ENCODE results near the gene TTLL13. TPM values are rescaled to one million over a fixed set of nuclear protein-coding genes. Genes with fewer than 3 reads are reported as not detected.
"Not testable (repeated sequence)": the region's sequence is repeated elsewhere in the genome, so short reads cannot be mapped to it uniquely, and the experiment has no call there.

Gene TTLL13
- total RNA-seq, 1 experiment from 2014 or later = not detected

DNA sequence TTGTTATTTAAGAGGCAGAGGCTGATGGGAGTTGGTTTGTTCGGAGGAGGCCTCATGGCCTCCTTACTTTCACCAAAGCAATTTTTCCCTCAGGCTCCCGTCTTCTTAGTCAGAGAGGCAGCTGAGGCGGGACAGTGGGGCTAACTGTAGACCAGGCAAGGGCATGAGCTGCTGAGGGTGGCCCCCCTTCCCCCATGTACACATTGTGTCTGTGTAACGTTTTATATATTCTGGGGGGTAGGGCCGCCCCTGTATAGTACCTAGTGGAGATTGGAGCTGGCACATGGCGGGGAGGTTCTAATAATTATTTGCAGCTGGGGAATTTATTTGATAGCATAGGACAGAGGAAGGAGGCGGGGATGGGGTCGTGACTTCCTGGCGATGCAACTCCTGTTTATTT is 51.2 kb downstream of the TTLL13 start:
- no peak for DNase-seq (ENCODE audit: low spot score)
- H3K27me3 ChIP-seq (replicated peaks; ENCODE audit: insufficient read depth, low read depth, low read length, poor library complexity) = no peaks in the 10 kb centered on the region
- BruUV-seq (replicated peaks) = no TSS peak
- CTCF ChIA-PET = interaction anchor here (1.3 kb wide), 1 partner anchor 10 kb away, joined by 5 read pairs; no protein-coding TSS in a partner anchor
- intact Hi-C loops (cut with micrococcal nuclease; ENCODE audit: unreplicated experiment) = no loop called here
- no peak for TF ChIP-seq EZH2 (IDR thresholded peaks at IDR 0.05; ENCODE audit: borderline replicate concordance, low read depth, low read length, poor library complexity, severe bottlenecking)
- TF ChIP-seq, protein P1, sequence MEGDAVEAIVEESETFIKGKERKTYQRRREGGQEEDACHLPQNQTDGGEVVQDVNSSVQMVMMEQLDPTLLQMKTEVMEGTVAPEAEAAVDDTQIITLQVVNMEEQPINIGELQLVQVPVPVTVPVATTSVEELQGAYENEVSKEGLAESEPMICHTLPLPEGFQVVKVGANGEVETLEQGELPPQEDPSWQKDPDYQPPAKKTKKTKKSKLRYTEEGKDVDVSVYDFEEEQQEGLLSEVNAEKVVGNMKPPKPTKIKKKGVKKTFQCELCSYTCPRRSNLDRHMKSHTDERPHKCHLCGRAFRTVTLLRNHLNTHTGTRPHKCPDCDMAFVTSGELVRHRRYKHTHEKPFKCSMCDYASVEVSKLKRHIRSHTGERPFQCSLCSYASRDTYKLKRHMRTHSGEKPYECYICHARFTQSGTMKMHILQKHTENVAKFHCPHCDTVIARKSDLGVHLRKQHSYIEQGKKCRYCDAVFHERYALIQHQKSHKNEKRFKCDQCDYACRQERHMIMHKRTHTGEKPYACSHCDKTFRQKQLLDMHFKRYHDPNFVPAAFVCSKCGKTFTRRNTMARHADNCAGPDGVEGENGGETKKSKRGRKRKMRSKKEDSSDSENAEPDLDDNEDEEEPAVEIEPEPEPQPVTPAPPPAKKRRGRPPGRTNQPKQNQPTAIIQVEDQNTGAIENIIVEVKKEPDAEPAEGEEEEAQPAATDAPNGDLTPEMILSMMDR (conservative IDR thresholded peaks at IDR 0.05; ENCODE audit: low read depth, low read length) = no peak
- no peaks in the 10 kb centered on the region for H3K9me3 ChIP-seq (ENCODE audit: low read depth, low read length, poor library complexity, severe bottlenecking)
- no peak overlapping the region for H3K27ac ChIP-seq (ENCODE audit: low read depth, low read length, poor library complexity, severe bottlenecking)
- H3K4me1 ChIP-seq (ENCODE audit: insufficient read depth, low read length, poor library complexity, severe bottlenecking) = peaks cover 3% of the 10 kb centered on the region
- H3K36me3 ChIP-seq (ENCODE audit: insufficient read depth, low read length, poor library complexity, severe bottlenecking) = no peaks in the 10 kb centered on the region
- POLR2A ChIA-PET (ENCODE audit: low non-redundant PET) = no interaction called here
- H3K4me3 ChIP-seq (ENCODE audit: low read depth, low read length, poor library complexity, severe bottlenecking) = no peak overlapping the region

DNA sequence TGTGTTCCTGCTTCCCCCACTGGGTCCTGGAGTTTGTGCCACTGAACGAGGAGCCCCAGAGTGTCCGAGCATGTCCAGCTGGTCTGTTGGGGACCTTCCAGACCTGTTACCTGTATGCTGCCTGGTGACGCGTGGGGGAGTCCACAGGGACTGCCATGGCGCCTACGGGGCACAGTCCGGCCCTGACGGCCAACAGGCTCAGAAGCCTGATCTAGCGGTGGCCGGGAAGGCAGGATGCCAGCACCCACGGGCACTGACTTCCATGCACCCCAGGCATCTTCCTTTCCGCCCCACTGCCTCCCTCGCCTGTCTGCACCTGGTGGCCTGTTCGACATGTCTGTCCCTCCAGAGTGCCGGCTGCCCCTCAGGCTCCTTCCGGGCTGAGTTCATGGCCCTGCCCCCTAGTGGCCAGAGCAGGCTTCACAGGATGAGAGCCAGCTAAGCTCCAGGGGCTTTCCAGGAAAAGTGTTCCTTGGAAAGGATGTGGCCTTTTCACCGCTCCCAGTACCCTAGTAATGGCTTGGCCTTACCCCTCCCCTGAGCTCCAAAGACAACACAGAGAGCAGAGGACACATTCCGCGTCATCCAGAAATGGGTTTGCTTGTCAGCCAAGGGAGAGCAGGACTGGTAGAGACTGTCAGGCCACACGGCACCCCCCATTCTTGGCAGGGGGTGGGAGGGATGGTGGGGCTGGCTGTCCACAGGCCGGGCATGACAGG is 51.8 kb downstream of the TTLL13 start:
- ChIA-PET POLR2A (ENCODE audit: low non-redundant PET) (no interaction called here), CTCF (interaction anchor here (1.3 kb wide), 2 partner anchors 10 to 158 kb away, joined by 3 to 5 read pairs; no protein-coding TSS in a partner anchor)
- Histone ChIP-seq H3K9me3 (ENCODE audit: low read depth, low read length, poor library complexity, severe bottlenecking) (no peaks in the 10 kb centered on the region), H3K27me3 (replicated peaks; ENCODE audit: insufficient read depth, low read depth, low read length, poor library complexity) (no peaks in the 10 kb centered on the region), H3K4me1 (ENCODE audit: insufficient read depth, low read length, poor library complexity, severe bottlenecking) (peaks cover 2% of the 10 kb centered on the region), H3K4me3 (ENCODE audit: low read depth, low read length, poor library complexity, severe bottlenecking) (no peak overlapping the region), H3K27ac (ENCODE audit: low read depth, low read length, poor library complexity, severe bottlenecking) (no peak overlapping the region), H3K36me3 (ENCODE audit: insufficient read depth, low read length, poor library complexity, severe bottlenecking) (no peaks in the 10 kb centered on the region)
- intact Hi-C loops (cut with micrococcal nuclease; ENCODE audit: unreplicated experiment) = no loop called here
- BruUV-seq (replicated peaks) = no TSS peak
- TF ChIP-seq EZH2 (IDR thresholded peaks at IDR 0.05; ENCODE audit: borderline replicate concordance, low read depth, low read length, poor library complexity, severe bottlenecking) = no peak
- TF ChIP-seq, protein P1 (conservative IDR thresholded peaks at IDR 0.05; ENCODE audit: low read depth, low read length) = peak; percentile 95
- DNase-seq (ENCODE audit: low spot score) = peak; percentile 78

DNA sequence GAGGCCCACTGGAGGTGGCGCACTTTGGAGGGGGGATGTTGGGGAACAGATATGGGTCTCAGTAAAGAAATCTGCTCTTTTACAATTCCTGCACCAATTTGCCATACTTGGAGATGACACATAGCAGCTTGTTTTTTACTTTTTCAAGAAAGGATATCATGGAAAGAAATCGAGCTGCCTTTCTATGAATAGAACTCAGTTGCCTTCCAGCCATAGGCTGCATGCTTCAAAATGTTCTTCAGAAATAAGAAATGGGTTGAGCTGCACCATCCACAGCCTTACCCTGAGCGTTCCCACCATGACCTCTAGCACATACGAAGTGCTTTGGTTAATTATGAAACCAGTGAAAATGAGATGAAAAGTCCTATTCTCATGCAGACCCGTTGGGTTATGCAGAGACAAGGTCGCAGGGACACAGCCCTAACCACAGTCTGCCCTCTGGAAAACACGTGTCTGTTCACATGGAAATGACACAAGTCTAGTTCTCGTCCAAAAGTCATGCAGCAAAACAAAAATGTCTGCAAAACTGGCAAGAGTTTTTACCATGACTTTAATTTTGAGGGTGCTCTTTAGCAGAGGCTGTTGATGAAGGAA is 52.4 kb downstream of the TTLL13 start:
- Histone ChIP-seq H3K4me1 (ENCODE audit: insufficient read depth, low read length, poor library complexity, severe bottlenecking) (peaks cover 7% of the 10 kb centered on the region), H3K27me3 (replicated peaks; ENCODE audit: insufficient read depth, low read depth, low read length, poor library complexity) (no peaks in the 10 kb centered on the region), H3K27ac (ENCODE audit: low read depth, low read length, poor library complexity, severe bottlenecking) (no peak overlapping the region), H3K36me3 (ENCODE audit: insufficient read depth, low read length, poor library complexity, severe bottlenecking) (no peaks in the 10 kb centered on the region), H3K4me3 (ENCODE audit: low read depth, low read length, poor library complexity, severe bottlenecking) (no peak overlapping the region), H3K9me3 (ENCODE audit: low read depth, low read length, poor library complexity, severe bottlenecking) (no peaks in the 10 kb centered on the region)
- TF ChIP-seq, protein P1 (conservative IDR thresholded peaks at IDR 0.05; ENCODE audit: low read depth, low read length) = no peak
- TF ChIP-seq EZH2 (IDR thresholded peaks at IDR 0.05; ENCODE audit: borderline replicate concordance, low read depth, low read length, poor library complexity, severe bottlenecking) = no peak
- ChIA-PET POLR2A (ENCODE audit: low non-redundant PET) (no interaction called here), CTCF (interaction anchor here (0.7 to 1.6 kb wide), 4 partner anchors 9 to 158 kb away, joined by 3 to 5 read pairs (median 3); no protein-coding TSS in a partner anchor)
- intact Hi-C loops (cut with micrococcal nuclease; ENCODE audit: unreplicated experiment) = no loop called here
- no TSS peak for BruUV-seq (replicated peaks)
- no peak for DNase-seq (ENCODE audit: low spot score)

DNA sequence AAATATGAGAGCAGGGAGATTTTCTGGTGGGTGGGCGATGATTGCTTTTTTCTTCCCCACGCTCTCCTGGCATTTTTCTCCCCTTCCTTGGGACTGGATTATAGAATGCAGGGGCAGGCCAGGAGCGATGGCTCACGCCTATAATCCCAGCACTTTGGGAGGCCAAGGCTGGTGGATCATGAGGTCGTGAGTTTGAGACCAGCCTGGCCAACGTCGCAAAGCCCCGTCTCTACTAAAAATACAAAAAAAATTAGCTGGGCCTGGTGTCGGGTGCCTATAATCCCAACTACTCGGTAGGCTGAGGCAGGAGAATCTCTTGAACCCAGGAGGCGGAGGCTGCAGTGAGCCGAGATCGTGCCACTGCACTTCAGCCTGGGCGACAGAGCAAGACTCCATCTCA is 56.0 kb downstream of the TTLL13 start:
- DNase-seq (ENCODE audit: low spot score); H3K4me3 ChIP-seq (ENCODE audit: low read depth, low read length, poor library complexity, severe bottlenecking); CTCF ChIA-PET; H3K27ac ChIP-seq (ENCODE audit: low read depth, low read length, poor library complexity, severe bottlenecking); H3K27me3 ChIP-seq (replicated peaks; ENCODE audit: insufficient read depth, low read depth, low read length, poor library complexity); BruUV-seq (replicated peaks); H3K9me3 ChIP-seq (ENCODE audit: low read depth, low read length, poor library complexity, severe bottlenecking); H3K4me1 ChIP-seq (ENCODE audit: insufficient read depth, low read length, poor library complexity, severe bottlenecking); intact Hi-C loops (cut with micrococcal nuclease; ENCODE audit: unreplicated experiment); H3K36me3 ChIP-seq (ENCODE audit: insufficient read depth, low read length, poor library complexity, severe bottlenecking): not testable (repeated sequence)
- POLR2A ChIA-PET (ENCODE audit: low non-redundant PET) = interaction anchor here (0.7 kb wide), 1 partner anchor 21 kb away, joined by 4 read pairs; no protein-coding TSS in a partner anchor
